GM12872 (cell line): ENCODE data around the gene DONSON.
A peak's percentile ranks its signal among the peaks of the same experiment; 100 is the strongest.

Experiments used
- CTCF ChIP-seq: IDR thresholded peaks from 3 replicates; pipeline ENCODE4 v1.5.1; 2011; ENCODE audit warnings: low read depth, mild to moderate bottlenecking, low read length, moderate library complexity; ENCODE audit not compliant: insufficient read depth

Gene DONSON

GRCh38 chr21:33588485-33589335 lies at the start of gene DONSON:
Gene DONSON (minus strand): TSS chr21:33588684. CDS start chr21:33588641, 43 bp downstream.
- peak; percentile 12; the same call in 1 of the 3 replicates for TF ChIP-seq CTCF

GRCh38 chr21:33634254-33634653 lies 45.8 kb upstream of the DONSON start:
- no peak for TF ChIP-seq CTCF

- no peak for TF ChIP-seq CTCF
Observed at GRCh38 chr21:33622253-33622652, 33.8 kb upstream of the DONSON start.

GRCh38 chr21:33619726-33620125 lies 31.2 kb upstream of the DONSON start:
- no peak for TF ChIP-seq CTCF

- TF ChIP-seq CTCF, result no peak
Observed at GRCh38 chr21:33618407-33618806, 29.9 kb upstream of the DONSON start.

GRCh38 chr21:33611006-33611744 lies 22.7 kb upstream of the DONSON start:
- TF ChIP-seq CTCF, result no peak

GRCh38 chr21:33608559-33608958 lies 20.1 kb upstream of the DONSON start:
- TF ChIP-seq CTCF, result no peak
